ENCODE results near the gene ALKBH1.

The ALKBH1 gene

GRCh38 chr14:77691259-77691658, 16.6 kb downstream of the ALKBH1 start:
- H3K9me3 ChIP-seq (replicated peaks in 1 of 2; ENCODE audit: control insufficient read depth in 2 of 2, insufficient read depth in 1 of 2, low read depth in 1 of 2, low read length in 2 of 2), result no peaks in the 10 kb centered on the region
- no peak overlapping the region for H3K4me3 ChIP-seq (ENCODE audit: low read length in 2 of 2)
- no peak overlapping the region for H2AFZ ChIP-seq (ENCODE audit: low read length)
- H3K4me1 ChIP-seq (ENCODE audit: control insufficient read depth in 2 of 2, insufficient read depth in 1 of 2, low read depth in 1 of 2, low read length in 2 of 2), result no peaks in the 10 kb centered on the region
- no peak overlapping the region for H2BK5ac ChIP-seq (ENCODE audit: low read length)
- no peak overlapping the region for H3K14ac ChIP-seq (ENCODE audit: low read length)
- no peak overlapping the region for H2BK15ac ChIP-seq (ENCODE audit: low read length)
- no peaks in the 10 kb centered on the region for H3K27me3 ChIP-seq (ENCODE audit: control insufficient read depth in 3 of 3, insufficient read depth in 3 of 3, low read depth in 1 of 3, low read length in 3 of 3)
- no peak overlapping the region for H2BK120ac ChIP-seq (ENCODE audit: low read depth, low read length)
- H3K18ac ChIP-seq (ENCODE audit: low read length), result no peak overlapping the region
- peaks cover 2 to 87% of the 10 kb centered on the region in 2 donors for H3K36me3 ChIP-seq (replicated peaks in 1 of 2; ENCODE audit: control insufficient read depth in 2 of 2, insufficient read depth in 2 of 2, low read length in 2 of 2)
- H4K8ac ChIP-seq (ENCODE audit: low read depth, low read length), result no peak overlapping the region
- DNase-seq (ENCODE audit: low spot score), result no peak
- no peaks in the 10 kb centered on the region for H3K79me1 ChIP-seq (ENCODE audit: low read depth, low read length)
- H2AK5ac ChIP-seq (ENCODE audit: low read depth, low read length), result no peak overlapping the region
- no peak overlapping the region for H3K27ac ChIP-seq (replicated peaks; ENCODE audit: low read length)
- no peak overlapping the region for H3K23ac ChIP-seq (ENCODE audit: low read depth, low read length, poor library complexity)
- no peak overlapping the region for H3K9ac ChIP-seq (ENCODE audit: low read depth, low read length, poor library complexity)
- no peak overlapping the region for H3K4ac ChIP-seq (ENCODE audit: low read length)
- H4K91ac ChIP-seq (ENCODE audit: low read depth, low read length, poor library complexity), result no peak overlapping the region
- WGBS, 2 donors (ENCODE audit: extremely low coverage in 2 of 2, insufficient read length in 2 of 2, insufficient replicate concordance in 1 of 2), result no CpG with 5 or more reads among the region's 2 CpGs
- H2BK12ac ChIP-seq (ENCODE audit: low read length), result no peak overlapping the region
- H3K4me2 ChIP-seq (ENCODE audit: insufficient read depth, low read length, poor library complexity, severe bottlenecking), result no peak overlapping the region

- no peak for DNase-seq (ENCODE audit: low spot score)
- no CpG with 5 or more reads among the region's 1 CpG for WGBS, 2 donors (ENCODE audit: extremely low coverage in 2 of 2, insufficient read length in 2 of 2, insufficient replicate concordance in 1 of 2)
- Histone ChIP-seq H3K4ac (ENCODE audit: low read length) (no peak overlapping the region), H3K9ac (ENCODE audit: low read depth, low read length, poor library complexity) (no peak overlapping the region), H3K23ac (ENCODE audit: low read depth, low read length, poor library complexity) (no peak overlapping the region), H3K27ac (replicated peaks; ENCODE audit: low read length) (no peak overlapping the region), H2AFZ (ENCODE audit: low read length) (no peak overlapping the region), H4K8ac (ENCODE audit: low read depth, low read length) (no peak overlapping the region), H3K79me1 (ENCODE audit: low read depth, low read length) (no peaks in the 10 kb centered on the region), H2BK120ac (ENCODE audit: low read depth, low read length) (no peak overlapping the region), H2AK5ac (ENCODE audit: low read depth, low read length) (no peak overlapping the region), H3K4me2 (ENCODE audit: insufficient read depth, low read length, poor library complexity, severe bottlenecking) (no peak overlapping the region), H3K18ac (ENCODE audit: low read length) (no peak overlapping the region), H4K91ac (ENCODE audit: low read depth, low read length, poor library complexity) (no peak overlapping the region), H3K27me3 (ENCODE audit: control insufficient read depth in 3 of 3, insufficient read depth in 3 of 3, low read depth in 1 of 3, low read length in 3 of 3) (no peaks in the 10 kb centered on the region), H3K14ac (ENCODE audit: low read length) (no peak overlapping the region), H3K4me3 (ENCODE audit: low read length in 2 of 2) (no peak overlapping the region), H2BK15ac (ENCODE audit: low read length) (no peak overlapping the region), H2BK12ac (ENCODE audit: low read length) (no peak overlapping the region), H3K36me3 (replicated peaks in 1 of 2; ENCODE audit: control insufficient read depth in 2 of 2, insufficient read depth in 2 of 2, low read length in 2 of 2) (peaks cover 2 to 62% of the 10 kb centered on the region in 2 donors), H2BK5ac (ENCODE audit: low read length) (no peak overlapping the region), H3K4me1 (ENCODE audit: control insufficient read depth in 2 of 2, insufficient read depth in 1 of 2, low read depth in 1 of 2, low read length in 2 of 2) (no peaks in the 10 kb centered on the region), H3K9me3 (replicated peaks in 1 of 2; ENCODE audit: control insufficient read depth in 2 of 2, insufficient read depth in 1 of 2, low read depth in 1 of 2, low read length in 2 of 2) (no peaks in the 10 kb centered on the region)
Measured at GRCh38 chr14:77682158-77682553, 25.7 kb downstream of the ALKBH1 start.

- Histone ChIP-seq H2BK5ac (ENCODE audit: low read length) (no peak overlapping the region), H3K23ac (ENCODE audit: low read depth, low read length, poor library complexity) (no peak overlapping the region), H2BK15ac (ENCODE audit: low read length) (no peak overlapping the region), H3K27ac (replicated peaks; ENCODE audit: low read length) (no peak overlapping the region), H2AK5ac (ENCODE audit: low read depth, low read length) (no peak overlapping the region), H2BK120ac (ENCODE audit: low read depth, low read length) (no peak overlapping the region), H2BK12ac (ENCODE audit: low read length) (no peak overlapping the region), H3K4me1 (ENCODE audit: control insufficient read depth in 2 of 2, insufficient read depth in 1 of 2, low read depth in 1 of 2, low read length in 2 of 2) (no peaks in the 10 kb centered on the region), H3K9ac (ENCODE audit: low read depth, low read length, poor library complexity) (no peak overlapping the region), H2AFZ (ENCODE audit: low read length) (no peak overlapping the region), H3K27me3 (ENCODE audit: control insufficient read depth in 3 of 3, insufficient read depth in 3 of 3, low read depth in 1 of 3, low read length in 3 of 3) (no peaks in the 10 kb centered on the region), H3K14ac (ENCODE audit: low read length) (no peak overlapping the region), H3K4ac (ENCODE audit: low read length) (no peak overlapping the region), H3K18ac (ENCODE audit: low read length) (no peak overlapping the region), H3K36me3 (replicated peaks in 1 of 2; ENCODE audit: control insufficient read depth in 2 of 2, insufficient read depth in 2 of 2, low read length in 2 of 2) (peaks cover 2 to 61% of the 10 kb centered on the region in 2 donors), H3K4me3 (ENCODE audit: low read length in 2 of 2) (no peak overlapping the region), H4K91ac (ENCODE audit: low read depth, low read length, poor library complexity) (no peak overlapping the region), H4K8ac (ENCODE audit: low read depth, low read length) (no peak overlapping the region), H3K9me3 (replicated peaks in 1 of 2; ENCODE audit: control insufficient read depth in 2 of 2, insufficient read depth in 1 of 2, low read depth in 1 of 2, low read length in 2 of 2) (no peaks in the 10 kb centered on the region), H3K4me2 (ENCODE audit: insufficient read depth, low read length, poor library complexity, severe bottlenecking) (no peak overlapping the region), H3K79me1 (ENCODE audit: low read depth, low read length) (no peaks in the 10 kb centered on the region)
- no CpG with 5 or more reads among the region's 7 CpGs for WGBS, 2 donors (ENCODE audit: extremely low coverage in 2 of 2, insufficient read length in 2 of 2, insufficient replicate concordance in 1 of 2)
- DNase-seq (ENCODE audit: low spot score), result no peak
Measured at GRCh38 chr14:77681196-77682157, 26.3 kb downstream of the ALKBH1 start.

GRCh38 chr14:77674931-77675330, 32.9 kb downstream of the ALKBH1 start:
- Histone ChIP-seq H2BK15ac (ENCODE audit: low read length) (no peak overlapping the region), H3K4ac (ENCODE audit: low read length) (no peak overlapping the region), H3K27me3 (ENCODE audit: control insufficient read depth in 3 of 3, insufficient read depth in 3 of 3, low read depth in 1 of 3, low read length in 3 of 3) (no peaks in the 10 kb centered on the region), H3K36me3 (replicated peaks in 1 of 2; ENCODE audit: control insufficient read depth in 2 of 2, insufficient read depth in 2 of 2, low read length in 2 of 2) (peaks cover 16 to 71% of the 10 kb centered on the region in 2 donors), H3K9me3 (replicated peaks in 1 of 2; ENCODE audit: control insufficient read depth in 2 of 2, insufficient read depth in 1 of 2, low read depth in 1 of 2, low read length in 2 of 2) (no peaks in the 10 kb centered on the region), H3K14ac (ENCODE audit: low read length) (no peak overlapping the region), H2AK5ac (ENCODE audit: low read depth, low read length) (no peak overlapping the region), H3K4me2 (ENCODE audit: insufficient read depth, low read length, poor library complexity, severe bottlenecking) (no peak overlapping the region), H4K91ac (ENCODE audit: low read depth, low read length, poor library complexity) (no peak overlapping the region), H2BK120ac (ENCODE audit: low read depth, low read length) (no peak overlapping the region), H2AFZ (ENCODE audit: low read length) (no peak overlapping the region), H3K9ac (ENCODE audit: low read depth, low read length, poor library complexity) (no peak overlapping the region), H2BK5ac (ENCODE audit: low read length) (no peak overlapping the region), H3K4me3 (ENCODE audit: low read length in 2 of 2) (no peak overlapping the region), H3K4me1 (ENCODE audit: control insufficient read depth in 2 of 2, insufficient read depth in 1 of 2, low read depth in 1 of 2, low read length in 2 of 2) (no peaks in the 10 kb centered on the region), H4K8ac (ENCODE audit: low read depth, low read length) (no peak overlapping the region), H3K23ac (ENCODE audit: low read depth, low read length, poor library complexity) (no peak overlapping the region), H2BK12ac (ENCODE audit: low read length) (no peak overlapping the region), H3K18ac (ENCODE audit: low read length) (no peak overlapping the region), H3K27ac (replicated peaks; ENCODE audit: low read length) (no peak overlapping the region), H3K79me1 (ENCODE audit: low read depth, low read length) (no peaks in the 10 kb centered on the region)
- DNase-seq (ENCODE audit: low spot score), result no peak
- no CpG with 5 or more reads among the region's 8 CpGs for WGBS, 2 donors (ENCODE audit: extremely low coverage in 2 of 2, insufficient read length in 2 of 2, insufficient replicate concordance in 1 of 2)

Measured in neuronal stem cell (in vitro differentiated cells).